Inferior parietal cortex (tissue), 1 donor: ENCODE results near the gene RSBN1L.

Source experiments
- DNase-seq: peaks from one replicate; pipeline ENCODE4 v3.0.0-alpha.2; 2016; ENCODE audit errors: extremely low spot score

The RSBN1L gene

DNA sequence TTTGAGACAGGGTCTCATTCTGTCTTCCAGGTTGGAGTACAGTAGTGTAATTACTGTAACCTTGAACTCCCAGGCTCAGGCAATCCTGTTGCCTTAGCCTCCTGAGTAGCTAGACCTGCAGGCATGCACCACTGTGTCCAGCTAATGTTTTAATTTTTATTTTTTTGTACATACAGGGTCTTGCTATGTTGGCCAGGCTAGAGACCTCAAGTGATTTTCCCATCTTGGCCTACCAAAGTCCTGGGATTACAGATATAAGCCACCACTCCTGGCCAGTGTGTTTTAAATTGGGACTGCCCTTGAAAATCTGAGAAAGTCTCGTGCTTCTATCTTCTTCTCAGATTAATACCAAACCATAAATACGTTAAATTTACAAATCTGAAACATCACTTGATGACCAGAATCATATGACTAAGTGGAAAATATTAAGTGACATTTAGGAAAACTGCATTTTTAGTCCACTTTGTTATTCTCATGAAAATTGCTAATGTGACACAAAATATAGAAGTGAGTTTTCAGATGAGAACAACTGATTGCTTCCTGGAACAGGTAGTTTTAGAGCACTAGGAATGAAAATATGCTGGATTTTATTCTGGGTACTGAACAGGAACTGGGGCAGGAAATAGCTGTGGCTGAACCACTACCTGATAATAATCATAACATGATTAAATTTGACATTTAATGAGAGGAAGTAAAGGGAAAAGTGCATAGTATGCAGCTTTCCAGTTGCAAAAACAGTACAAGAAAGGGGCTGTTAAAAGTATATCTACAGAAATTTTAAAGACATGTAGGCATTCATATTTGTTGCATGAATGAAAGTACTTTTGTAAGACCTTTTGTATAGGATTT is 106.5 kb downstream of the RSBN1L start:
- no peak for DNase-seq

- no peak for DNase-seq
Observed at GRCh38 chr7:77806425-77806824, 110.2 kb downstream of the RSBN1L start.

GRCh38 chr7:77808517-77808916 is 112.3 kb downstream of the RSBN1L start:
- DNase-seq = no peak

GRCh38 chr7:77811516-77812289 is 115.4 kb downstream of the RSBN1L start:
- no peak for DNase-seq

DNA sequence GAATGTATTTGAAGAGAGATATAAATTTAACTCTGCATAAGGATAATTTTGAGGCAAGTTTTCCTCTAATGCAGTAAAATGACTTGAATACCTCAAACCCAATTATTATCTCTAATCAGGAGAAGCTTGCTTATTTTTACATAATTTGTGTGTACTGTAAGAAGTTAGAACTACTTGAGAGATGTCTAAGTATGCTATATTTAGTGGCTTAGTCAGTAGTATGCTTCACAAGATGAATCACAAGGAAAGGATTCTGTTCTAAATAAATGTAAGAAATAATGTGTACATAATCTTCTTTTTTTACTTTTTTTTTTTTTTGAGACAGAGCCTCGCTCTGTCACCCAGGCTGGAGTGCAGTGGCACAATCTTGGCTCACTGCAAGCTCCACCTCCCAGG is 116.0 kb downstream of the RSBN1L start:
- DNase-seq = peak; percentile 43

GRCh38 chr7:77813180-77813579 is 116.9 kb downstream of the RSBN1L start:
- no peak for DNase-seq

- DNase-seq = no peak
Observed at GRCh38 chr7:77819021-77819420, 122.8 kb downstream of the RSBN1L start.

GRCh38 chr7:77820967-77821366 is 124.7 kb downstream of the RSBN1L start:
- no peak for DNase-seq

- DNase-seq = no peak
Observed at GRCh38 chr7:77822269-77822668, 126.0 kb downstream of the RSBN1L start.

- DNase-seq = no peak
Observed at GRCh38 chr7:77823787-77824186, 127.5 kb downstream of the RSBN1L start.

- DNase-seq = no peak
Observed at GRCh38 chr7:77824636-77825035, 128.4 kb downstream of the RSBN1L start.

GRCh38 chr7:77825131-77825530 is 128.9 kb downstream of the RSBN1L start:
- no peak for DNase-seq

DNA sequence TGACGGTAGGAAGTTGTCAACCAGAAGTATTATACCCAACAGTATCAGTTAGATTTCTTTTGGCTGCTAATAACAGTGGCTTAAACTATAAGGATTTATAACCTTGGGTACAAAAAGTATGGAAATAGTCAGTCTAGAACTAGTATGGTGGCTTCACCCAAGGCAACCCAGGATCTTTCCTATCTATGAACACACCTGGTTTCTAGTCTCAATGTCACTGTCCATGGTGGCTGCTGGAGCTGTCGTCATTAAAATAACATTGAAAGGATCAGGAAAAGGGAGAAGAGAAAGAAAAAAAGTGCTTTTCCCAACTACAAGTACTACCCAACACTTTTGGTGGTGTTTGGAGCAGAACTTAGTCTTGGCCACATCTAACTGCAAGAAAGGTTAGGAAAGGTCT is 130.0 kb downstream of the RSBN1L start:
- no peak for DNase-seq

- no peak for DNase-seq
Observed at GRCh38 chr7:77827999-77828398, 131.7 kb downstream of the RSBN1L start.

DNA sequence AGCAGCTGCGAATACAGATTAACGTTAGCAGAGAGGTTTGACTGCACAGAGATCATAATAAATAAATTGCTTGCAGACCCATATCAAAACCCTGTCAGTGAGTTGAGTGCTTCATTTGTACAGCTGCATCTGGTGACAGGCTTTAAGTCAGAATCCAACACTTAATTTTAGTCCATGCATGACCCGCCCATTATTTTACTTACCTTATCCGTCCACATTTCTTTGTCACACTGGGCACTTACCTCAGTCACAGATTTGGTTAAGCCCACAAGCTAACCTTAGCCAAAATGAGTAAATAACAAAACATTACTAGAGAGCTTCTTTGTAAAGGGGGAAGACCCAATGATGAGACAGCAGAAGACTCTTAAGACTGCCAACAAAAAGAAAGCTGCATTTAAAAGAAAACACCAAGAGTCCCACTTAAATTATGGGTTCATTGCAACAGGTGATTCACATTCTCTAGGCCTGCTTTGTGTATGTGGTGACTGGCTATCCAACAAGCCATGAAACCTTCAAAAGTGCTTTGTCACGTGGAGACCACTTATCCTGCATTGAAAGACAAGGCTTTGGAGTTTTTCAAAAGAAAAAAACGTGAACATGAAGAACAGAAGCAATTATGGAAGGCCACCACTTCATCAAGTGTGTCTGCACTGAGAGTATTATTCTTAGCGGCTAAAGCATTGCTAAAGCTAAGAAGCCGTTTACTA is 134.5 kb downstream of the RSBN1L start:
- no peak for DNase-seq

DNA sequence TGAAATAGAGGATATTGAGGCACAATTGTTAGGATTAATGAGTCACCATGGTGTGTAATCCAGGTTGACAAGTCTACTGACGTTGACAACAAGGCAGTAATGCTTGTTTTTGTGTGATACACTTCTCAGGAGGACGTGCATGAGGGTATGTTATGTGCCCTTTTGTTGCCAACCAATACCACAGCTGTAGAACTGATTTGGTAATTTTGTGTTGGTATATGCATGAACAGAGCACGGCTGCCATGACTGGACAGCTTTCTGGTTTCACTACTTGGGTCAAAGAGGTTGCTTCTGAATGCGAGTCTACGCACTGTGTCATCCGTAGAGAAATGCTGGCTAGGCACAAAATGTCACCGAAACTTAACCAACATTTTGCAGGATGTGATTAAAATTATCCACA is 135.2 kb downstream of the RSBN1L start:
- no peak for DNase-seq

DNA sequence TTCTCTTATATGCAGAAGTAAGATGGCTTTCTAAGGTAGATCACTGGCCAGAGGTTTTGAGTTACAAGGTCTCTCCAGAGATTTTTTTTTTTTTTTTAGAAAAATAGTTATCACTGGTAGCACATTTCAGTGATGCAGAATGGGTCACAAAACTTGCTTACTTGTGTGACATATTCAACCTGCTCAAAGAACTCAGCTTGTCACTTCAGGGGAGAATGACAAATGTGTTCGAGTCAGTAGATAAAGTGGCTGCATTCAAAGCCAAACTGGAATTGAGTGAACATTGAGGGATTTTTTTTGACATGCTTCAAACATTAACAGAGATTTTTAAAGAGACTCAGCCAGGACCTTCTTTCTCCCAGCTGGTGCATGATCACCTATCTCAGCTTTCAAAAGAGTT is 135.7 kb downstream of the RSBN1L start:
- no peak for DNase-seq
